Activated CD8-positive, alpha-beta memory T cell treated with anti-CD3 and anti-CD28 coated beads, Interleukin-2, amount 50 U/mL, for 4 hours (primary cell): ENCODE measurements around the gene NPHS2.

ENCODE experiments used
- DNase-seq: peaks from one replicate; pipeline ENCODE4 v3.0.0-alpha.2; 2020

NPHS2 gene

DNA sequence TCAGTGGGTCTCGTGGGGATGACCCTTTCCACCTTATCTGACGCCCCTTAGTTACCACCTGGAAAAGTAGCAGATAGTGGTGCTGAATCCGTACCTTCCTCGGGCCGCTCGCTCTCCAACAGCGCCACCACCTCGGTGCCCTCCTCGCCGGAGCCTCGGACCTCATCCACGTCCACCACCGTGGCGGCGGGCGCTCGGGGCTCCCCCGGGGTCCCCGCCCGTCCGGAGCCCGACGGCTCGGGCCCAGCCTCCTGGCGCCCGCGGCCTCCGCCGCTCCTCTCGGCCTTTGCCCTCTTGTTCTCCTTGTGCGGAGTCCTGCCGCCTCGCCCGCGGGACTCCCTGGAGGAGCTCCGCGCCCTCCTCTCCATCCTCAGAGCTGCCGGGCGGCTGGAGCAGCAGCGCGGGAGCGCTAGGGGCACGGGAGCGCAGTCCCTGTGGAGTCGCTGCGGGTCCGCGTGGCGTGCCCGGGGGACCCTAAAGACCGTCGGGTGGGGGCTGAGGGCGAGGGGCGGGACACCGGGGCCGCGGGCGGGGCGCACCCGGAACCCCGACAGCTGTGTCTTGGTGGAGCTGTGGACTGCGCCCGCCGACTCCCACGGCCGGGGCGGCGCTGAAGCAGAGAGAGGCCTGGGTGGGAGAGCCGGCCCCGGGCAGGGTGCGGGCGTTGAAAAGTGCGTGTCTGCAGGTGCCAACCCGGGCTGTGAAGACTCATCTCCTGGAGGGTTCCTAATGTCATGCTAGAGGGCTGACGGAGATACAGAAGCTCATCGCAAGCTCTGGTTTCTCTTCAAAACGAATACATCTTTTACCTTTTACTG lies at the start of gene NPHS2:
Gene NPHS2, minus strand, starts transcription at position 452 of the 818 bp plus-strand sequence. Its CDS starts 84 bp downstream, at position 368.
- DNase-seq: no peak

DNA sequence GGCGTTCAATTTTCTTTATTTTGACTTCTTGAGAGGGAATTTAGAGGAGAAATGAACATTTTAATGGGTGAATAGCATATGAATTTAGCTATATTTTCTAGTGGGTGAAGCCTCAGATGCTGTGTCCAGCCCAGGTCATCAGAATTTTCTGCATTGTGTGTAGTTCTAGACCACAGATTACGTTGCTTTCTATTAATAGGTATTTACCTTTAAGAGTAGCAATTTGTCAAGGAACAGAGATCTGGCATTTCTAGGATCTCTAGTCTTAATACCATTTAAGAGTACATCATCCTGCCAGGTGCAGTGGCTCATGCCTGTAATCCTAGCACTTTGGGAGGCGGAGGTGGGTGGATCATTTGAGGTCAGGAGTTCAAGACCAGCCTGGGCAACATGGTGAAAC lies 36.6 kb upstream of the NPHS2 start:
- DNase-seq: no peak

DNA sequence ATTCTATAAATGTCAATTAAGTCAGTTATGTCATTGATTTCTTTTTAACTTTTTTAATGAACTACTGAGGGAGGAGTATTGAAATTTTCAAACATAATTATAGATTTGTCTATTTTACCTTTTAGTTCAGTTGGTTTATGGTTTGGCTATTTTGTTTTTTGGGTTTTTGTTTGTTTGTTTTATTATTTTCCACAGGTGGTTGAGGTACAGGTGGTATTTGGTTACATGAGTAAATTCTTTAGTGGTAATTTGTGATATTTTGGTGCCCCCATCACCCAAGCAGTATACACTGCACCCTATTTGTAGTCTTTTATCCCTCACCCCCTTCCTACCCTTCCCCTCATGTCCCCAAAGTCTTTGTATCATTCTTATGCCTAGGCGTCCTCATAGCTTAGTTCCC lies 25.3 kb upstream of the NPHS2 start:
- DNase-seq: no peak

DNA sequence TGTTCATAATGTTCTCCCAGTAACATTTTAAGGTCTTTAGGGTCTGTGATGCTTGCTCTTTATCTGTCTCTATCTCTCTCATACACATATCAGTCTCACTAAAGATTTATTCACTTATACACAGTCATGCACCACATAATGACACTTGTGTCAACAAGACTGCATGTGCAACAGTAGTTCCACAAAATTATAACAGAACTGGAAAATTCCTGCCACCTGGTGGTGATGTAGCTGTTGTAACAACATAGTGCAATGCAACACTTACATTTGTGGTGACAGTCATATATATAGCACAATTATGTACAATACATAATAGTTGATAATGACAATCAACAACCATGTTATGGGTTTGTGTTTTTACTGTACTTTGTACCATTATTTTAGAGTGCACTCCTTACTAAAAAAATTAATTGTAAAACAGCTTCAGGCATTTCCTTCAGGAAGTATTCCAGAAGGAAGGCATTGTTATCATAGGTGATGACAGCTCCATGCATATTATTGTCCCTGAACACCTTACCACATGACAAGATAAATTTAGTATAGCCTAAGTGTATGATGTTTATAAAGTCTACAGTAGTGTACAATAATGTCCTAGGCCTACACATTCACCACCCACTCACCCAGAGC lies 24.0 kb upstream of the NPHS2 start:
- no peak for DNase-seq

DNA sequence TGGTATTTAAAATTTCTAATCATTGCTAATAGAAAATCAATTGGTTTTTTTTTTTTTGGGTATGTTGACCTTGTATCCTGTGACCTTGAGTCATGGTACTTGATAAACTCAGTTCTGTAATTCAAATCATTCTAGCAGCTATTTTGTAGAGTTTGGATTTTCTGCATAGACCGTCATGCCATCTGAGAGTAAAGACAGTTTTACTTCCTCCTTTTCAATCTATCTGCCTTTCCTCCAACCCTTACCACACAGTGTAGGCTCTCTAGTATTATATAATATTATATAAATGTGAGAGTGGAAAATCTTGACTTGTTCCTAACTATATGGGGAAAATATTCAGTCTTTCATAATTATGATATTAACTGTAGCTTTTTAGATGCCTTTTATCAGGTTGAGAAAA lies 22.9 kb upstream of the NPHS2 start:
- no peak for DNase-seq

DNA sequence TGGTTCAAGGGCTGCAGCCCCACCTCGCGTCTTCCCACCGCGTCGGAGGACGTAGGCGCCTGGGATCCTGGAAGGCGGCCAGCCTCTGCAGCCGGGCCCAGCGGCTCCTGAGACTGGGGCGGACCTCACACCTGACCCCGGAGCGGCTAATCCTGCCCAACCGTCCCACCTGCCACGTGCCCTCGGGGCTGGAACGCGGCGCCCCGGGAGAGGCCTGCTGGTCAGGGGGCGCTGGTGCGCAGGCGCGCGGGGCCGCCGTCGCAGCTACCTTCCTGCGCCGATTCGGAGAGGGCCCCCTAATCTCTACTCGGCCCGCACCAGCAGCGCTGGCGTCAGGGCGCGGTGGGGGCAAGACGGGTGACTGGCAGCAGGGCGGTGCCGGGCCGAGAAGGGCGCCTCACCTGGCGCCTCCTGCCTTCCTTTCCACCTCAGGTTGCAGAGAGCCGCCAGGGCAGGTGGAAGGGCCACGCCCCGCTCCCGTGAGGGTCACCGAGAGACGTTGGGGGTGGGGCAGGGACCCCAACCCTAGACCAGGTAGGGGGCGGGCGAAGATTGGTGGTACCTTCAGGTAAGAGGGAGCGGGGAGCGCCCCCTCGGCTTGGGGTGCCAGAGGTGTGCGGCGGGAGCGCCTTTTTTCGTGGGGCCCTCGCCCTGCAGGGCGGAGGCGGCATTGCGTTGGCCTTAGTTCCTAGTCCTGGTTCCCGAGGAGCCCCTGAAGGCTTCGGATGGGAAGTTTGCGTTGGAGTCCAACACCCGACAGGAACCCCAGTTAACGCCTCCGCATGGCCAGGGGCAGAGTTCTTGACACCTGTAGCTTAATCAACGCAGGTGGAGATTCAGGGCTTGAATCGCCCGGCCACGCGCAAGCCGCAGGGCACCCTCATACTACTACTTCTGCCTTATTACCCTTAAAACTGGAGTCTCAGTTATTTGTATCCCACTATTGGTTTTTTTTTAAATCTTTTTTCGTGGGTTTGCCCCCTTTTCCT lies 16.1 kb upstream of the NPHS2 start, which contains the start of gene TDRD5:
Gene TDRD5, plus strand, starts transcription at position 241 of the 989 bp plus-strand sequence. CDS start 784 bp downstream, outside the sequence.
- DNase-seq: no peak

DNA sequence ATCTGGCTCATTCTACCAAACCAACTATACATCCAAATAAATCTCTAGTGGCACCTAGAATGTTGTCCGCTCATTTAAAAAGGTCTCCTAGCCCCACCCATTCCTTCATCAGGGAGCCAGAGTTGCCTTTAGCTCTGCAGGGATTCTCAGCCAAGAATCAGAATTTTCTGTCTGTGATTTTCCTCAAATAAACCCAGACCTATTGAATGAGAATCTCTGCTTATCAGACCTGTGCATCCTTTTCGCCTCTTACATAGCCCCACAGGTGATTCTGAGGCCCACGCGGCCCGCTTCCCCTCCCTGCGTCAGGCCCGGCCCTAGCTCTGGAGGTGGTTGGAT lies 15.5 kb upstream of the NPHS2 start:
- DNase-seq: no peak

DNA sequence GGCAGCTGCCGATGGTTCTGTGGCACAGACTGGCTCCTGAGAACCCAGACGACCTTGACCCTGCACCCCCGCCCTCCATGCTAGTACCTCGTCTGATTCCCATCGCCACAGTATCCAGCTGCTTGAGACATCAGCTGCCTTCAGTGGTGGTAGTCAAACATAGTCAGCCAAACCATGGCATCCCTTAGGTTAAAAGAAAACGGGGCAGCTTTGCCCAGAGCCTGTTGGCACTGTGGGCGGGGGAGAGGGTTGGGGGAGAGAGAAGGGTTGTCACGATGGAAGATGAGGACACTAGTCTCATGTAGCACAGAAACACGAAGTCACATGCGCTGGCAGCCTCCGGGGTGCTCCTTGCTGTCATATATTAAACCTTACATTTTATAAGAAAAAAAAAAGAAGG lies 14.9 kb upstream of the NPHS2 start:
- no peak for DNase-seq

DNA sequence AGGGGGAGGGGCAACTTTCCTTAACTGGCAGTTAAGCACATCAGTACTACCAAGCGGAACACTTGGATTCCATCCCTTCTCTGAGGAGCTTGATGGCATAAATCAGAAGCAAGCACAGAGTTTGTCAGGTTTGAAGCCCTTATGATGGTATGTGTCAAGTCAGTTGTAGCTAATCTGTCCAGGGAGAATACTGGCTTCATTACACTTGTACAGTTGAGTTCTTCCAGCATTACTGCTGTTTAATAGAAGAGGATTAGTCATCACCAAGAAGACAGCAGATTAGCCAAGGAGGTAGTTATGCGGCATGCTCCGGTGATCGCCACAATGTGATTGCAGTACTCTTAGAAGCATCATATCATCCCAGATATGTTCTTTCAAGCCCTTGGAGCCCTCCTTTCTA lies 13.8 kb upstream of the NPHS2 start:
- DNase-seq: no peak

DNA sequence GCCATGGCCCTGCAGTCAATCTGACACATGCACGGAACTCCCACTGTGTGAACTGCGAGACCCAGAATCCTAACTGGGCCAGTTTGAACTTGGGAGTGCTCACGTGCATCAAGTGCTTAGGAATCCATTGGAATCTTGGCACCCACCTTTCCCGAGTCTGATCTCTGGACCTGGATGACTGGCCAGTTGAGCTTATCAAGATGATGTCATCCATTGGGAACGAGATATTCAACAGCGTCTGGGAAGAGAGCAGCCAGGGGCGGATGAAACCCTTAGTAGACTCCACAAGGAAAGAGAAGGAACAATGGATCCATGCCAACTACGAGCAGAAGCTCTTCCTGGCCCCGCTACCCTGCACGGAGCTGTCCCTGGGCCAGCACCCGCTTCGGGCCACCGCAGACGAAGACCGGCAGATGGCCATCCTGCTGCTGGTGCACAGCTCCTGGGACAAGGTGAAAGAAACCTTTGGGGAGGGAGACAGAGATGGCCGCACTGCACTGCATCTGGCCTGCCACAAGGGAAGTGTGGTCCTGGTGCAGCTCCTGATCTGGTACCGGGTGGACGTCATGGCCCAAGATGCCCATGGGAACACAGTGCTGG lies 12.8 kb upstream of the NPHS2 start:
- DNase-seq: no peak

DNA sequence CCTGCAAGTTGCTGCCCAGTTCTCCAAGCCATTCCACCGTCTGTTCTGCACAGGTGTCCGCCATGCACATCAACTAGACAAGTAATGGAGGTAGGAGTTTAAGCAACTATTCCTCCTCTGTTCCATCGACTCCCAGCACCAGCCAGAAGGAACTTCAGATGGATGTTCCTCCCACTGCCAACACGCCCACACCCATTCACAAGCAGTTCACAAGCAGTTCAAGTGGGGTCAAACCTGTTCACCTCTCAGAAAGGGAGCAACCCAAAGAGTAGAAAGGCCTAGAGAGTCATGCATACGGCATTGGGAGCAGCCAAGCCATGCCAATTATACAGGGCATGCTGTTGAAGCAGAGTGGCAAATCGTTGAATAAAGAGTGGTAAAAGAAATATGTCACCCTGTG lies 11.6 kb upstream of the NPHS2 start:
- DNase-seq: no peak

DNA sequence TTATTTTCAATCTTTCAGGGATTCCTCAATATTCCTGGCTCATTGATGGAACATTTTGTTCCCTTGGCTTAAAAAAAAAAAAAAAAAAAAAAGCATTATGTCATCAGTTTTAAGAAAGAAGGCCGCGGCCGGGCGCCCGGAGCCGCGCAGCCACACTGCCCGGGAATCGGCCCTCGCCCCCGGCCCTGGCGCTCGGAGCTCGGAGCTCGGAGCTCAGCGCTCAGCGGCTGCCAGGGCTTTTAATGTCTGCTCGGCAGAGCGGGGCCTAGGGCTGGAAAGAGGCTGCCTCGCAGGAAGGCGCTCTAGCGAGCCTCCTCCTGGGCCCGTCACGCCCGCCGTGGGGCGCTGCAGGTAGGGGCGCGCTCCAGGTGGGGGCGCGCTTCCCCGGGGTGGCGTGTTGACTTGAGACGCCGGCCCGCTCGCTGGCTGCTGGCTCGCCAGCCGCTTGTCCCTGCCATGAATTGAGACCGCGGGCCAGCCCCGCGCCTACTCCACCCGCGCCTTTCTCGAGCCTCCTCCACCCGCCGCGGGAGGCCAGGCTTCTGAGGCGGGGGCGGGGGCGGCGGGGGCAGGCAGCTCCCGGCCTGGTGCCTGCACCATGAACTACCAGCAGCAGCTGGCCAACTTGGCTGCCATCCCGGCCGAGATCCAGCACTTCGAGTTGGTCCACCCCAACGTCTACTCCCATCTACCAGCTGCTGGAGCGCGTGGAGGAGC lies 10.5 kb upstream of the NPHS2 start:
- no peak for DNase-seq

DNA sequence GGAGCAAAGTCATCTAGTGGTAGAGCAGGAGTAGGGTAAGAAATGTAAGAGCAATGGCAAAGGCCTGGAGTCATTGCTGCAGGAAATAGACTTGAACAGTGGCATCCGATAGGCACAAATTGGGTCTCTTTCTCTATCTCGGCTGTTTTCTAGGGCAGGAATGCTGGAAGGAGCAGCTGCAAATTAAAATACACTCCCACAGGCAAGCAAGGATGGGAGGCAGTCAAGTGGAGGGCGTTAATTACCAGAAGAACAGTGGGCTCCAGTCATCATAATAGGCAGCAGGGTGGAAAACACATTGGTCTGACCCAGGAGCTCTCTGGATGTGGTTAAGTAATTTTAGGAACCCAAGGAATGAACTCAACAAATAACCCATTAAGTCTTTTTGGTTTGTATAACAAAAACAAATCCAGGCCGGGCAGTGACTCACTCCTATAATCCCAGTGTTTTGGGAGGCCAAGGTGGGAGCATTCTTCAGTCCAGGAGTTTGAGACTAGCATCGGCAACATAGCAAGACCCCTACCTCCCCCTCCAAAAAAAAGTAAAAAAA lies 8.1 kb upstream of the NPHS2 start:
- no peak for DNase-seq

DNA sequence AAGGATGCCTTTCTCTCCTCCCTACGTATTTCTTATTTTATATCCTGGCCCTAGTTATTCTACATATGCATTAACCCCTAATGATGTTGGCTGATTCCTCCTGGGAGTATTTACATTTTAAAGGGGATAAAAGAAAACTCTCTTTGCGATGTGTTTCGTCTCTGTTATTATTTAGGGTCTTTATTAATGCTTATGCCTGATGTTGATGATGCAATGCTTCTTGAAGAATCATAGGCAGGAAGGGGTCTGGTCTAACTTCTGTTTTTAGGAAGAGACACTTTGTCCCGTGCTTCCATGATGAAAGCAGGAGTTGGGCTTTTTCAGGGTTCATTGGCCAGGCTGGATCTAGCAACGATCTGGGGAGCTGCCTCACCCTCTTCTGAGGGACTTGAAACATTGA lies 761 bp upstream of the NPHS2 start:
- DNase-seq: no peak

DNA sequence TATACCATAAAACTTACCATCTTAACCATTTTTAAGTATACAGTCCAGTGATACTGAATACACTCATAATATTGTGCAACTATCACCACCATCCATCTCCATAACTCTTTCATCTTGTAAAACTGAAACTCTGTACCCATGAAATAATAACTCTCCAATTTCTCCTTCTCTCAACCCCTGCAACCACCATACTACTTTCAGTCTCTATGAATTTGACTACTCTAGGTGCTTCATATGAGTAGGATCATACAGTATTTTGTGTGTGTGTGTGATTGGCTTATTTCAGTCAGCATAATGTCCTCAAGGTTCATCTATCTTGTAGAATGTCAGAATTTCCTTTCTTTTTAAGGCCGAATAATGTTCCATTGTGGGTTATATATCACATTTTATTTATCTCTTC lies 17.7 kb downstream of the NPHS2 start:
- no peak for DNase-seq

DNA sequence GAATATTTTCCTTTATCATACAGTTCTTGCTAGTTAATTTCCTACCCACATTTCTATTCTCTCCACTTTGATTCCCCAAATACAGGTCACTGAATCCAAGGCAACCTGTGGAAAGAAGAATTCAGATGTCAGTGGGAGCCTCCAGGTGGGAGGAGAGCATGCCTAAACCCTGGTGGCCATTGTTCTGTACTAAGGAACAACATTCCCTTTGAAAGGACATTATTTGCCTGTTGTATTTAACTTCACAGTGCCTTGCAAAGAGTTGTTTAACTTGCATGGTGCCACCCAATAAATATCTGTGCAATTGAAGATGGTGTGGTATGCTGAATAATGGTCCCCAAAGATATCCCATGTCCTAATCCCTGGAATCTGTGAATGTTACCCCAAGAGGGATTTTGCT lies 21.3 kb downstream of the NPHS2 start:
- DNase-seq: no peak

DNA sequence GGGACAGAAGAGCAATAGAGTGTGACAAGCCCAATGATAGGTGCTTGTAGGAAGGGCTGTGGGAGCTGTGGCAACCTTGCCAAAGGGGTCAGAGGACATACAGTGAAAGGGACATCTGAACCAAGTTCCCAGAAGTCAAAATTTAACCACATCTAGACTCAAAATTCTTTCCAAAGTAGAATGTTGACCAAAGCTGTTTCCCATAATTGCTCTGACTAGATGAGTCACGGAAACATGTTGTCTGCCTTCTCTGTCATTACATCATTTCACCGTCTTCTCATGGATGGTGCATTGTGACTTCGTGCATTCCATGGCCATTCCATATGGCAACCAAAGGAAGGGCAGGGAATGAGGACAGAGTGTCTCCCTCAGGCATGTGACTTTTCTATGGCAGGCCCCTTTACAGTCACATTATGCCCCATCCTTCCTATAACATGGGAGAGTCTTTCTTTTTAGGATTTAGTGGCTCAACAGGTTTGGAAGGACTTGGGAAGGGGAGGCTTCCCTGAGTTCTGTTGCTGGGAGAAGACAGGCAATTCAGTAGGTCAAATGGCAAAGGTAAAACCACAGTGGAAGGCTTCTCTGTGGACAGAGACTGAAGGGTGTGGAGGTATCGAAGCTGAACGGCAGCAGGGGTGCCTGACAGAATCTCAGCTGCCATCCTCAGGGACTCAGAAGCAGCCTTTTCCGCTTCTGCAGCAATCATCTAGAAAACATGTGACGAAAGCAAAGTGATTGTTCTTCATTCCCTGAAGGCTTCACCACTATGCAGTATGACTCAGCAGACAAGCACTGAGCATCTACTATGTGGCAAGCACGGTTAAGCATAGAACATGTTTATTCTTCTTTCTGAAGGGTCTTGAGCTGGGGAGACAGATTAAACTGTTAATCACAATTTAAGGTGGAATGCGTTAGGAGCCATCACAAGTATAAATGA lies 24.7 kb downstream of the NPHS2 start:
- DNase-seq: no peak

DNA sequence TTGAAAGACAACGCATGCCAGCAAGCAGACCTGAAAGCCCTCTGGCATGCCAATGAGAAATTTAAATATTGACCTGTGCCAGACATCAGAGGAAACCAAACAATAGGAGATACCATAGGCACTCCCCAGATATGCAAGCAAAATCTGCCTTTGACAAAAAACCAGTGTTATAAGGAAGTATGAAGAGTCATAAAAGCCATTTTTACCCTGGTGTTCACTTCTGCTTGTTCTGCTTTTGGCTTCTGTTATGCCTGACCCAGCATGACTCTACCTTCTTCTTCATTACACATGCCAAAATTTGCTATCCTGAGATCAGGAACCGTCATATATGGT lies 26.4 kb downstream of the NPHS2 start:
- no peak for DNase-seq

DNA sequence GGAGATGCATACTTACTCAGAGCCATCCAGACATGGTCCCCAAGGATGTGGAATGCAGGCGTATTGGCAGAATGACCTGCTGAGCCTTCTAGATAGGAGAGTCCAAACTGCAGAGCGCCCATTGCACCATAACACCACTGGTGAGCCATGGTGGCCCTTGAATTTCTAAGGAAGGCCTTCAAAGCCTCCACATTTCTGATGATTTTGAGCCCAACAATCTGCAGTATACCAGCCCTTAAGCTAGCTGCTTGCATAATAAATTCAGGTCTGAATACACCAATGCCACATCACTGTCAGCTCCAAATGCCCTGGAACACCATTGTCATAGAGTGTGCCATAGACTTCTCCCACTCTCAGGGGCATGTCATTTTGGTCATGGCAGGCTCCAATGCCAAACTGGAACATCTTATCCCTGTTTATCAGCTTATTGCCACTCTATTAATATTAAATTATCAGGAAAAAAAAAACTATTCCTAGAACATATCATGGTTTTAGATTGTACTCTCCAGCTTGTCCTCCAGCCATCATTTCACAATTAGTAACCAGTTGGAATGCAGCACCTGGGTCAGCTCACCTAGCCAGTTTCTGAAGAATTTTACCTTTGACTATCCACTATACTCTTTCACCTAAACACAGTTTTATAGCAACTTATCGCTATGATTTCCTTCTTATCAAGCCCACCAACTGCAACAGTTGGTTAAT lies 26.9 kb downstream of the NPHS2 start:
- no peak for DNase-seq

DNA sequence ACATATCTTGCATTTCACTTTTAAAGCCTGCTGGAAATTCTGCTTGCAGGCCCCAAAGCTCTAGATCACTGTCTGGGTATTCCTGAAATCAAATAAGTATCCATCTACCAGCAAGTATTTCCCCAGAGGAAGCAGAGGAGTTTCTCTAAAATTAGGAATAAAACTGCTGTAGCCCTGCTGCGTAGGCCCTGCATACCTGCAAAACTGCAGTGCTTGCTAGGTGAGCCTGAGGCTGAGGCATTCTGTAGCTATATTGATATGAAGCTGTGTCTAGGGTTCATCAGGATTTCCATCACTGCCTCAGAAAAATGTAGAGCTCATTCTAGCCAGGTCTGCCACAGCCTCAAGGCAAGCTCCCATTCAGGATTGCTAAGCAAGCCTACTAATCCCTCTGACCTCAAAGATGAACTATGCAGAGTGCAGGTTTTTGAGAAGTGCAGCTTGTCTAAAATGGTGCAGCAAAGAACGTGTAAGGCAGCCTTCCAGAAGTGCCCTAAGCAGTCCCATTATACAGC lies 28.7 kb downstream of the NPHS2 start:
- no peak for DNase-seq
